Thyroid gland (tissue), 4 donors: ENCODE measurements around the gene NTPCR.

Experiments used
- POLR2A ChIP-seq, 2 donors: fragments of 450-650 bp; IDR thresholded peaks; one replicate each; pipeline ENCODE4 v1.6.1; 2017; ENCODE audit warnings: antibody characterized with exemption in 2 of 2, mild to moderate bottlenecking in 2 of 2, moderate library complexity in 1 of 2
- TF ChIP-seq, protein P1 (sequence below), 6 experiments: fragments of 200-600 bp in 3 of 6; fragments of 450-650 bp in 3 of 6; sonication (generic) in 3 of 6; IDR thresholded peaks; one replicate each; pipeline ENCODE4 v1.5.1; 2016 to 2019; ENCODE audit warnings: antibody characterized with exemption in 6 of 6, mild to moderate bottlenecking in 2 of 6, inconsistent platforms in 1 of 6, moderate library complexity in 1 of 6

DNA sequence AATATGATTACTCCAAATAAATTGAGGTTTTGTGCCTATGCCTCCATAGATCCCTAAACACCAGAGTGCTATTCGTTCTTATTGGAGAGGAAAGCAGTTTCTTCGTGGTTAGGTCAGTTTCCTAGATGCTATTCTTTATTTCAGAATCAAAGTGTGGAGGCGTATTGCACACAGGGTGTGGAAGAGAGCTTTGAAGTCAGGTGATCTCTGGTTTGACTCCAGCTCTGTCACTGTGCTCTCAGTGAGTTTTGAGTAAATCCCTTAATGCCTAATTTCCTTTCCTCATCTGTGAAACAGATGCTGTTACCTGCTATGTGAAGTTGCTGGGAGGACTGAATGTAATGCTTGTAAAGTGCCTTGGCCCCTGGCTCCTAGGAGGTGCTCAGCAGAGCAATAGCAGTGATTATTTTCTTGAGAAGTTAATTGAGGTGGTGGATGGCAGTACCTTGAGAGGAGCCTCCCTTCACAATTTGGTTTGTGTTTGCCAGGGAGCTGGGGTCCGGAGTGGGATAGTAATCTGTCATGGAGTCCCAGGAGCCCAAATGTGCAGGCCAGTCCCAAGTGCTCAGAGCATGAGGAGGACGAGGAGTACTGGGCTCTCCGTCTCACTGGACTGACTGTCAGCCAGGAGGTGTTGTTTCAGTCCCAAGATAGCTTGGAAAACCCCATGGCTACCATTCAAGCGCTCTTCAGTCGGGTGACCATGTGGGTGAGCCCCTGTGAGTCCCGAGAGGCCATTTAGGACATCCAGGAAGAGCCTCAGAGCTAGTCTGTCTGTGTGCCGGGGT, 14.9 kb downstream of the NTPCR start:
- TF ChIP-seq, protein P1, sequence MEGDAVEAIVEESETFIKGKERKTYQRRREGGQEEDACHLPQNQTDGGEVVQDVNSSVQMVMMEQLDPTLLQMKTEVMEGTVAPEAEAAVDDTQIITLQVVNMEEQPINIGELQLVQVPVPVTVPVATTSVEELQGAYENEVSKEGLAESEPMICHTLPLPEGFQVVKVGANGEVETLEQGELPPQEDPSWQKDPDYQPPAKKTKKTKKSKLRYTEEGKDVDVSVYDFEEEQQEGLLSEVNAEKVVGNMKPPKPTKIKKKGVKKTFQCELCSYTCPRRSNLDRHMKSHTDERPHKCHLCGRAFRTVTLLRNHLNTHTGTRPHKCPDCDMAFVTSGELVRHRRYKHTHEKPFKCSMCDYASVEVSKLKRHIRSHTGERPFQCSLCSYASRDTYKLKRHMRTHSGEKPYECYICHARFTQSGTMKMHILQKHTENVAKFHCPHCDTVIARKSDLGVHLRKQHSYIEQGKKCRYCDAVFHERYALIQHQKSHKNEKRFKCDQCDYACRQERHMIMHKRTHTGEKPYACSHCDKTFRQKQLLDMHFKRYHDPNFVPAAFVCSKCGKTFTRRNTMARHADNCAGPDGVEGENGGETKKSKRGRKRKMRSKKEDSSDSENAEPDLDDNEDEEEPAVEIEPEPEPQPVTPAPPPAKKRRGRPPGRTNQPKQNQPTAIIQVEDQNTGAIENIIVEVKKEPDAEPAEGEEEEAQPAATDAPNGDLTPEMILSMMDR (IDR thresholded peaks at IDR 0.05) = no peak
- TF ChIP-seq POLR2A (IDR thresholded peaks at IDR 0.05) = no peak
